ENCODE measurements around the gene MACROD2. TPM values are rescaled to one million over a fixed set of nuclear protein-coding genes. Genes with fewer than 3 reads are reported as not detected.

Gene MACROD2
- total RNA-seq, 1 donor from 2014 or later: 2.4 TPM

DNA sequence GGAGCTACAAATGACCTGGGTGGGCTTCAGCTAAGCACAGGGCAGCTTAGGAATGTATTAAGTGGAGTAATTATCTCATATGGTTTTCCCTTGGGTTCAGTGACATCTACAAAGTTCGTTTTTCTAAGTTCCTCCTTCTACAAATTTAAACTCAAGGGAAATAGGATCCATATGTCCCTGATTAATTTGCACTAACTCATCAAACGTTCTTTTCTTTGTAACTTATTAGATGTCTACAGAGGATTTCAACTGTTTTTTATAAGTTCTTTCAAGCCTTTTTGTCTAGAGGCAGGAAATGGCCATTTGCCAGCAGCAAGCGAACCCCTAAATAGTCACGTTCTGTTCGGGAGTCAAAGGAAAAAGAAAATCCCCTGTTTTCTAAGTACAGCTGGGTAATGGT lies 1517.6 kb downstream of the MACROD2 start:
- DNase-seq (ENCODE audit: low read depth) (no peak), FAIRE-seq (no peak)
- Mint-ChIP-seq H3K9me3 (ENCODE audit: unreplicated experiment) (no peaks in the 10 kb centered on the region), H3K27me3 (ENCODE audit: low read depth, unreplicated experiment) (no peaks in the 10 kb centered on the region), H3K36me3 (ENCODE audit: low read depth, unreplicated experiment) (peaks cover 1% of the 10 kb centered on the region), H3K4me1 (ENCODE audit: low read depth, unreplicated experiment) (no peaks in the 10 kb centered on the region), H3K27ac (ENCODE audit: unreplicated experiment) (no peak overlapping the region), H3K4me3 (ENCODE audit: unreplicated experiment) (no peak overlapping the region)
- Histone ChIP-seq H3K79me2 (ENCODE audit: insufficient read depth, low read length) (no peaks in the 10 kb centered on the region), H3K27me3 (ENCODE audit: insufficient read depth, low read length) (no peaks in the 10 kb centered on the region), H3K4me3 (ENCODE audit: insufficient read depth, low read depth, low read length) (no peak overlapping the region), H3K4me1 (ENCODE audit: insufficient read depth, low read length) (no peaks in the 10 kb centered on the region), H3K9ac (ENCODE audit: low read length) (no peak overlapping the region), H3K4me2 (ENCODE audit: low read length) (no peak overlapping the region), H4K20me1 (ENCODE audit: insufficient read depth, low read length) (no peaks in the 10 kb centered on the region), H3K36me3 (ENCODE audit: insufficient read depth, low read length) (no peaks in the 10 kb centered on the region), H3K9me3 (ENCODE audit: insufficient read depth, low read depth, low read length) (no peaks in the 10 kb centered on the region), H2AFZ (ENCODE audit: low read depth, low read length) (no peak overlapping the region), H3K27ac (ENCODE audit: low read depth, low read length) (no peak overlapping the region)
- TF ChIP-seq, protein P1, sequence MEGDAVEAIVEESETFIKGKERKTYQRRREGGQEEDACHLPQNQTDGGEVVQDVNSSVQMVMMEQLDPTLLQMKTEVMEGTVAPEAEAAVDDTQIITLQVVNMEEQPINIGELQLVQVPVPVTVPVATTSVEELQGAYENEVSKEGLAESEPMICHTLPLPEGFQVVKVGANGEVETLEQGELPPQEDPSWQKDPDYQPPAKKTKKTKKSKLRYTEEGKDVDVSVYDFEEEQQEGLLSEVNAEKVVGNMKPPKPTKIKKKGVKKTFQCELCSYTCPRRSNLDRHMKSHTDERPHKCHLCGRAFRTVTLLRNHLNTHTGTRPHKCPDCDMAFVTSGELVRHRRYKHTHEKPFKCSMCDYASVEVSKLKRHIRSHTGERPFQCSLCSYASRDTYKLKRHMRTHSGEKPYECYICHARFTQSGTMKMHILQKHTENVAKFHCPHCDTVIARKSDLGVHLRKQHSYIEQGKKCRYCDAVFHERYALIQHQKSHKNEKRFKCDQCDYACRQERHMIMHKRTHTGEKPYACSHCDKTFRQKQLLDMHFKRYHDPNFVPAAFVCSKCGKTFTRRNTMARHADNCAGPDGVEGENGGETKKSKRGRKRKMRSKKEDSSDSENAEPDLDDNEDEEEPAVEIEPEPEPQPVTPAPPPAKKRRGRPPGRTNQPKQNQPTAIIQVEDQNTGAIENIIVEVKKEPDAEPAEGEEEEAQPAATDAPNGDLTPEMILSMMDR (IDR thresholded peaks at IDR 0.05; ENCODE audit: insufficient read depth, low read depth, low read length): no peak
- TF ChIP-seq EZH2 (IDR thresholded peaks at IDR 0.05; ENCODE audit: insufficient read depth, low read length): no peak

DNA sequence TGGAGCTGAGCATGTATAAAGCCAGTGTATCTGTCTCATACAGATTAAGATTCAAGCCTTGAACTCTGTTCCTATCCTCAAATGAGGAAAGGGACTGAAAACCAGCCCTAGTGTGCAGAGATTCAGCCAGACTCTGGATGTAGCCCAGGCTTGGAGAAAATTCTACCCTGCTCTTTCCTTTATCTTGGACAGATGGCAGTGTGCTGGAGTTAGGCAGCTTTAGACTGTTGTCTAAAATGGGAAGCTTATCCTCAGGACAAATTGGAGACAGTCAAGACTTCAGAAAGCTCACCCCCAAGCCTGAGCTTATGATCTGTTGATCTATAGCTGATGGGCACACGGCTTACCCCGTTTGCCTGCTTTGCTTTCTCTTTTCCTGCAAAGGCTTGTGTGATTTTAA lies 1520.4 kb downstream of the MACROD2 start:
- H3K27ac ChIP-seq (ENCODE audit: low read depth, low read length): no peak overlapping the region

DNA sequence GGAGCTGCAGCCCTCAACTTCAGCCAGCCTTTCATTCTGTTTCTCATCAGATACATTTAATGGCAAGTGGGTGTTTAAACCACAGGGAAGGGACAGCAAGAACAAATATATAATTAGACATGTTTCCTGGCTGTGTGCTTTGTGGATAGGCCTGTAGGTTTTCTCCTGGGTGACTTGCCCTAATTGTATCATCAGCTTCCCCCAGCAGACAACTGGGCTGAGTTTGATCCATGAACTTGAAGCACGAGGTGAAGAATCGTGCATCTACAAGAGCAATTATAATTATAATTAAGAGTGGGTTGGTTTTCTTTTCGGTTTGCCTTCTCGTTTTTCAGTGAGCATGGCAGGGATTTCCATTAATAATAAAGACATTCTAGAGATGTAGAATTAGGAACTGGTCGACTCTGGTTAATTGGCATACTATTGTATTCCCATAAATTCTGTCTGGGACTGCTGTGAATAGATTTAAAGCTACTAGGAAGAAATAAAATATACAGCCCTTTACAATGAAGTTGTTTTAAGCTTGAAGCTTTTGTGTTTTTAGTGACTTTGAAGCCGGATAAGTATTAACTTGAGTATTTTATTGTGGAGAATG lies 1525.7 kb downstream of the MACROD2 start:
- Histone ChIP-seq H2AFZ (ENCODE audit: low read depth, low read length) (no peak overlapping the region), H4K20me1 (ENCODE audit: insufficient read depth, low read length) (no peaks in the 10 kb centered on the region), H3K9me3 (ENCODE audit: insufficient read depth, low read depth, low read length) (no peaks in the 10 kb centered on the region), H3K27me3 (ENCODE audit: insufficient read depth, low read length) (no peaks in the 10 kb centered on the region), H3K4me3 (ENCODE audit: insufficient read depth, low read depth, low read length) (no peak overlapping the region), H3K4me2 (ENCODE audit: low read length) (no peak overlapping the region), H3K36me3 (ENCODE audit: insufficient read depth, low read length) (no peaks in the 10 kb centered on the region), H3K9ac (ENCODE audit: low read length) (no peak overlapping the region), H3K27ac (ENCODE audit: low read depth, low read length) (no peak overlapping the region), H3K4me1 (ENCODE audit: insufficient read depth, low read length) (no peaks in the 10 kb centered on the region), H3K79me2 (ENCODE audit: insufficient read depth, low read length) (no peaks in the 10 kb centered on the region)
- Mint-ChIP-seq H3K4me1 (ENCODE audit: low read depth, unreplicated experiment) (peaks cover 8% of the 10 kb centered on the region), H3K27me3 (ENCODE audit: low read depth, unreplicated experiment) (no peaks in the 10 kb centered on the region), H3K9me3 (ENCODE audit: unreplicated experiment) (peaks cover 7% of the 10 kb centered on the region), H3K27ac (ENCODE audit: unreplicated experiment) (no peak overlapping the region), H3K36me3 (ENCODE audit: low read depth, unreplicated experiment) (no peaks in the 10 kb centered on the region), H3K4me3 (ENCODE audit: unreplicated experiment) (no peak overlapping the region)
- FAIRE-seq (no peak), DNase-seq (ENCODE audit: low read depth) (no peak)
- TF ChIP-seq, protein P1 (IDR thresholded peaks at IDR 0.05; ENCODE audit: insufficient read depth, low read depth, low read length): no peak
- TF ChIP-seq EZH2 (IDR thresholded peaks at IDR 0.05; ENCODE audit: insufficient read depth, low read length): no peak

More for the DNA sequence above, 1520.4 kb downstream of the MACROD2 start:
- no peaks in the 10 kb centered on the region for H4K20me1 ChIP-seq (ENCODE audit: insufficient read depth, low read length)
- Mint-ChIP-seq H3K4me1 (ENCODE audit: low read depth, unreplicated experiment) (no peaks in the 10 kb centered on the region), H3K9me3 (ENCODE audit: unreplicated experiment) (peaks cover 3% of the 10 kb centered on the region), H3K27ac (ENCODE audit: unreplicated experiment) (no peak overlapping the region), H3K36me3 (ENCODE audit: low read depth, unreplicated experiment) (peaks cover 1% of the 10 kb centered on the region), H3K27me3 (ENCODE audit: low read depth, unreplicated experiment) (no peaks in the 10 kb centered on the region), H3K4me3 (ENCODE audit: unreplicated experiment) (no peak overlapping the region)
- H3K4me3 ChIP-seq (ENCODE audit: insufficient read depth, low read depth, low read length): no peak overlapping the region
- FAIRE-seq (no peak), DNase-seq (ENCODE audit: low read depth) (no peak)
- H3K9me3 ChIP-seq (ENCODE audit: insufficient read depth, low read depth, low read length): no peaks in the 10 kb centered on the region
- H3K4me2 ChIP-seq (ENCODE audit: low read length): no peak overlapping the region
- no peak overlapping the region for H3K9ac ChIP-seq (ENCODE audit: low read length)
- H3K79me2 ChIP-seq (ENCODE audit: insufficient read depth, low read length): no peaks in the 10 kb centered on the region
- H3K27me3 ChIP-seq (ENCODE audit: insufficient read depth, low read length): no peaks in the 10 kb centered on the region
- no peaks in the 10 kb centered on the region for H3K4me1 ChIP-seq (ENCODE audit: insufficient read depth, low read length)
- H2AFZ ChIP-seq (ENCODE audit: low read depth, low read length): no peak overlapping the region
- no peak for TF ChIP-seq EZH2 (IDR thresholded peaks at IDR 0.05; ENCODE audit: insufficient read depth, low read length)
- TF ChIP-seq, protein P1 (IDR thresholded peaks at IDR 0.05; ENCODE audit: insufficient read depth, low read depth, low read length): no peak
- H3K36me3 ChIP-seq (ENCODE audit: insufficient read depth, low read length): no peaks in the 10 kb centered on the region
